Measurements from ENCODE around the gene LRRC4C.
"Not testable (repeated sequence)": the region's sequence is repeated elsewhere in the genome, so short reads cannot be mapped to it uniquely, and the experiment has no call there.

LRRC4C gene

GRCh38 chr11:40879911-40880310, 579.5 kb downstream of the LRRC4C start:
- Histone ChIP-seq H3K36me3 (ENCODE audit: control insufficient read depth, insufficient read depth, low read length) (no peaks in the 10 kb centered on the region), H3K27me3 (ENCODE audit: control insufficient read depth, insufficient read depth, low read length) (no peaks in the 10 kb centered on the region), H3K4me3 (ENCODE audit: low read depth, low read length) (no peak overlapping the region), H3K27ac (ENCODE audit: low read depth, low read length) (no peak overlapping the region), H3K9me3 (ENCODE audit: control insufficient read depth, insufficient read depth, low read length) (no peaks in the 10 kb centered on the region), H3K9ac (ENCODE audit: low read depth, low read length) (no peak overlapping the region), H3K4me1 (ENCODE audit: control insufficient read depth, insufficient read depth, low read length) (no peaks in the 10 kb centered on the region)

- no peak overlapping the region for H3K9ac ChIP-seq (ENCODE audit: low read depth, low read length)
- H3K27me3 ChIP-seq (ENCODE audit: control insufficient read depth, insufficient read depth, low read length): no peaks in the 10 kb centered on the region
- no peak overlapping the region for H3K4me3 ChIP-seq (ENCODE audit: low read depth, low read length)
- no peak overlapping the region for H3K27ac ChIP-seq (ENCODE audit: low read depth, low read length)
- no peaks in the 10 kb centered on the region for H3K4me1 ChIP-seq (ENCODE audit: control insufficient read depth, insufficient read depth, low read length)
- no peaks in the 10 kb centered on the region for H3K9me3 ChIP-seq (ENCODE audit: control insufficient read depth, insufficient read depth, low read length)
- no peaks in the 10 kb centered on the region for H3K36me3 ChIP-seq (ENCODE audit: control insufficient read depth, insufficient read depth, low read length)
Observed at GRCh38 chr11:40877981-40878380, 581.5 kb downstream of the LRRC4C start.

GRCh38 chr11:40877256-40877655, 582.2 kb downstream of the LRRC4C start:
- Histone ChIP-seq H3K4me1 (ENCODE audit: control insufficient read depth, insufficient read depth, low read length) (no peaks in the 10 kb centered on the region), H3K27ac (ENCODE audit: low read depth, low read length) (no peak overlapping the region), H3K9me3 (ENCODE audit: control insufficient read depth, insufficient read depth, low read length) (no peaks in the 10 kb centered on the region), H3K4me3 (ENCODE audit: low read depth, low read length) (no peak overlapping the region), H3K9ac (ENCODE audit: low read depth, low read length) (no peak overlapping the region), H3K27me3 (ENCODE audit: control insufficient read depth, insufficient read depth, low read length) (no peaks in the 10 kb centered on the region), H3K36me3 (ENCODE audit: control insufficient read depth, insufficient read depth, low read length) (no peaks in the 10 kb centered on the region)

- H3K27ac ChIP-seq (ENCODE audit: low read depth, low read length): no peak overlapping the region
- H3K36me3 ChIP-seq (ENCODE audit: control insufficient read depth, insufficient read depth, low read length): no peaks in the 10 kb centered on the region
- H3K9me3 ChIP-seq (ENCODE audit: control insufficient read depth, insufficient read depth, low read length): no peaks in the 10 kb centered on the region
Observed at GRCh38 chr11:40867991-40868632, 591.3 kb downstream of the LRRC4C start.

GRCh38 chr11:40857754-40858153, 601.7 kb downstream of the LRRC4C start:
- not testable (repeated sequence) for H3K9me3 ChIP-seq (ENCODE audit: control insufficient read depth, insufficient read depth, low read length); H3K36me3 ChIP-seq (ENCODE audit: control insufficient read depth, insufficient read depth, low read length); H3K4me3 ChIP-seq (ENCODE audit: low read depth, low read length); H3K27me3 ChIP-seq (ENCODE audit: control insufficient read depth, insufficient read depth, low read length); H3K9ac ChIP-seq (ENCODE audit: low read depth, low read length); H3K27ac ChIP-seq (ENCODE audit: low read depth, low read length); H3K4me1 ChIP-seq (ENCODE audit: control insufficient read depth, insufficient read depth, low read length)

More at GRCh38 chr11:40867991-40868632, 591.3 kb downstream of the LRRC4C start:
- H3K27me3 ChIP-seq (ENCODE audit: control insufficient read depth, insufficient read depth, low read length): no peaks in the 10 kb centered on the region
- H3K9ac ChIP-seq (ENCODE audit: low read depth, low read length): no peak overlapping the region
- H3K4me1 ChIP-seq (ENCODE audit: control insufficient read depth, insufficient read depth, low read length): peaks cover 5% of the 10 kb centered on the region; the same call in 1 of the 2 replicates
- no peak overlapping the region for H3K4me3 ChIP-seq (ENCODE audit: low read depth, low read length)

GRCh38 chr11:40842750-40843339, 616.6 kb downstream of the LRRC4C start:
- Histone ChIP-seq H3K27me3 (ENCODE audit: control insufficient read depth, insufficient read depth, low read length) (no peaks in the 10 kb centered on the region), H3K9me3 (ENCODE audit: control insufficient read depth, insufficient read depth, low read length) (no peaks in the 10 kb centered on the region), H3K4me1 (ENCODE audit: control insufficient read depth, insufficient read depth, low read length) (peaks cover 27% of the 10 kb centered on the region), H3K4me3 (ENCODE audit: low read depth, low read length) (no peak overlapping the region), H3K36me3 (ENCODE audit: control insufficient read depth, insufficient read depth, low read length) (no peaks in the 10 kb centered on the region), H3K9ac (ENCODE audit: low read depth, low read length) (no peak overlapping the region), H3K27ac (ENCODE audit: low read depth, low read length) (no peak overlapping the region)

- Histone ChIP-seq H3K4me3 (ENCODE audit: low read depth, low read length) (no peak overlapping the region), H3K9me3 (ENCODE audit: control insufficient read depth, insufficient read depth, low read length) (no peaks in the 10 kb centered on the region), H3K27ac (ENCODE audit: low read depth, low read length) (no peak overlapping the region), H3K27me3 (ENCODE audit: control insufficient read depth, insufficient read depth, low read length) (no peaks in the 10 kb centered on the region), H3K4me1 (ENCODE audit: control insufficient read depth, insufficient read depth, low read length) (peaks cover 27% of the 10 kb centered on the region), H3K9ac (ENCODE audit: low read depth, low read length) (no peak overlapping the region), H3K36me3 (ENCODE audit: control insufficient read depth, insufficient read depth, low read length) (no peaks in the 10 kb centered on the region)
Observed at GRCh38 chr11:40841231-40841630, 618.2 kb downstream of the LRRC4C start.

- Histone ChIP-seq H3K27me3 (ENCODE audit: control insufficient read depth, insufficient read depth, low read length) (no peaks in the 10 kb centered on the region), H3K4me3 (ENCODE audit: low read depth, low read length) (no peak overlapping the region), H3K36me3 (ENCODE audit: control insufficient read depth, insufficient read depth, low read length) (no peaks in the 10 kb centered on the region), H3K9me3 (ENCODE audit: control insufficient read depth, insufficient read depth, low read length) (no peaks in the 10 kb centered on the region), H3K9ac (ENCODE audit: low read depth, low read length) (no peak overlapping the region), H3K4me1 (ENCODE audit: control insufficient read depth, insufficient read depth, low read length) (peaks cover 23% of the 10 kb centered on the region), H3K27ac (ENCODE audit: low read depth, low read length) (no peak overlapping the region)
Observed at GRCh38 chr11:40838181-40838683, 621.2 kb downstream of the LRRC4C start.

- no peaks in the 10 kb centered on the region for H3K27me3 ChIP-seq (ENCODE audit: control insufficient read depth, insufficient read depth, low read length)
- H3K4me1 ChIP-seq (ENCODE audit: control insufficient read depth, insufficient read depth, low read length): no peaks in the 10 kb centered on the region
- no peaks in the 10 kb centered on the region for H3K9me3 ChIP-seq (ENCODE audit: control insufficient read depth, insufficient read depth, low read length)
- no peak overlapping the region for H3K9ac ChIP-seq (ENCODE audit: low read depth, low read length)
- H3K27ac ChIP-seq (ENCODE audit: low read depth, low read length): no peak overlapping the region
- no peaks in the 10 kb centered on the region for H3K36me3 ChIP-seq (ENCODE audit: control insufficient read depth, insufficient read depth, low read length)
- H3K4me3 ChIP-seq (ENCODE audit: low read depth, low read length): no peak overlapping the region
Observed at GRCh38 chr11:40827116-40827515, 632.3 kb downstream of the LRRC4C start.

- Histone ChIP-seq H3K27me3 (ENCODE audit: control insufficient read depth, insufficient read depth, low read length) (no peaks in the 10 kb centered on the region), H3K36me3 (ENCODE audit: control insufficient read depth, insufficient read depth, low read length) (no peaks in the 10 kb centered on the region), H3K4me3 (ENCODE audit: low read depth, low read length) (no peak overlapping the region), H3K4me1 (ENCODE audit: control insufficient read depth, insufficient read depth, low read length) (no peaks in the 10 kb centered on the region), H3K9ac (ENCODE audit: low read depth, low read length) (no peak overlapping the region), H3K27ac (ENCODE audit: low read depth, low read length) (no peak overlapping the region), H3K9me3 (ENCODE audit: control insufficient read depth, insufficient read depth, low read length) (no peaks in the 10 kb centered on the region)
Observed at GRCh38 chr11:40826601-40827000, 632.9 kb downstream of the LRRC4C start.

- Histone ChIP-seq H3K9me3 (ENCODE audit: control insufficient read depth, insufficient read depth, low read length) (no peaks in the 10 kb centered on the region), H3K36me3 (ENCODE audit: control insufficient read depth, insufficient read depth, low read length) (no peaks in the 10 kb centered on the region), H3K4me3 (ENCODE audit: low read depth, low read length) (no peak overlapping the region), H3K27me3 (ENCODE audit: control insufficient read depth, insufficient read depth, low read length) (no peaks in the 10 kb centered on the region), H3K9ac (ENCODE audit: low read depth, low read length) (no peak overlapping the region), H3K4me1 (ENCODE audit: control insufficient read depth, insufficient read depth, low read length) (no peaks in the 10 kb centered on the region), H3K27ac (ENCODE audit: low read depth, low read length) (no peak overlapping the region)
Observed at GRCh38 chr11:40825201-40825834, 634.1 kb downstream of the LRRC4C start.
